GM21360 (cell line): ENCODE measurements around the gene IWS1.

ENCODE experiments used
- ATAC-seq: cut with Tn5 transposase; IDR thresholded peaks from one replicate; pipeline ENCODE4 v1.9.1; 2021; ENCODE audit warnings: mild to moderate bottlenecking, moderate library complexity; ENCODE audit not compliant: unreplicated experiment

IWS1 gene

GRCh38 chr2:127506510-127506909 lies 19.8 kb downstream of the IWS1 start:
- ATAC-seq = no peak

DNA sequence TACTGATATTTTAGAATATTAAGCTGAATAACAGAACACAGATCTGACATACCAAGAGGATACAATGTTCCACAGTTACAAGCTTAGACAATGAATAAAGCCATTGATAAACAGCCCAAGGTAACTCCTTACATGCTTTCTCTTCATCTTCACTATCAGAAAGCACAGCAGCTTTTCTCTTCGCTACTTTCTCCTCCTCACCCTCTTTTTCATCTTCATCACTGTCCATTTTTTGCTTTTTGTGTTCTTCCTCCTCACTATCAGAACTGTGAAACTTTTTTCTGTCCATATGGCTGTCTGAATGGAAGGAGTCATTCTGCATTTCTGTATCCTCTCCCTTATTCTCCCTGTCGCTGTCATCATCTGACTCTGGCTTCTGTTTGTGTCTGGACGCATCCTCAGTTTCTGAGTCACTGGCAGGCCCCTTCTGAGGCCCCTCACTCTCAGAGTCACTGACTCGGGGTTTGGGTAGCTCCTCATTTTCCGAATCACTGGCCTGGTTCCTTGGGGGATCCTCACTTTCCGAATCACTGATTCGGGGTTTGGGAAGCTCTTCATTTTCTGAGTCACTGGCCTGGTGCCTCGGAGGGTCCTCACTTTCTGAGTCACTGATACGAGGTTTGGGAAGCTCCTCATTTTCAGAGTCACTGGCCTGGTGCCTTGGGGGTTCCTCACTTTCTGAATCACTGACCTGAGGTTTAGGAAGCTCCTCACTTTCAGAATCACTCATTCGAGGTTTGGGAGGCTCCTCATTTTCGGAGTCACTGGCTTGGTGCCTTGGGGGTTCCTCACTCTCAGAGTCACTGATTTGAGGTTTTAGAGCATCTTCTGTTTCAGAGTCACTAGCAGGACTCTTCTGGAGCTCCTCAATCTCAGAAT lies 21.5 kb downstream of the IWS1 start:
- no peak for ATAC-seq

- ATAC-seq = no peak
Observed at GRCh38 chr2:127503491-127503890, 22.8 kb downstream of the IWS1 start.

DNA sequence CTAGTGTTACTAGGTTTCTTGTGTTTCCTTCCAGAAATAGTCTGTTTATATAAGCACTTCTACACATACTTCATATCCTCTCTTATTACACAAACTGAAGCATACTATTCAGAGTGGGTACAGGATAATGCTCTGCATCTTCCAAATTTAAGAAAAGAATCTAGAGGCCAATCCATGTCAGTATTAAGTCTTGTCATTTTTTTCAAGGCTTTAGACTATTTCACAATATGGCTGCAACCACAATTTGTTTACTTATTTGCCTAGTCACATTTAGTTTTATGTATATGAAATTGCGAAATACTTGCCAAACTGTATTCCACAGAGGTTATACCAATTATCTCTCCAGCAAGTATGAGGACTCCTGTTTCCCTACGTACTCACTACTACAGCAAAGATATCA lies 27.9 kb downstream of the IWS1 start:
- ATAC-seq = no peak

DNA sequence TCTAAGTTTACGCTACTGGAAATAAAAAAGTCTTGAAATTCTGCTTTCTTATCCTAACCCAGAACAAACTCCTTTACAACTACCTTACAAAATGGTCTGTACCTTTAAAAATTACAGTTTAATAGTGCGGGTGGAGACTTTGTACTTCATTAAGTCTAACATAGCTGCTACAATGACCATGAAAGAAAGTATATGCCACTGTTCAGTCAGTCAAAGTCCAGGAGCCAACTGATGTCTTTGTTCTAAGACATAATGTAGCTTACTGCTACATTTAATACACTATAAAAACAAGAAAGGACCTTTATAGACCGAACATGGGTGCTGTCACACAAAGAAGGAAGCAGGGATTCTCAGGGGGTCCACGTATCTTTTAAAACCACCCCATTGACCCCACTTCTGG lies 36.0 kb downstream of the IWS1 start:
- ATAC-seq = no peak

DNA sequence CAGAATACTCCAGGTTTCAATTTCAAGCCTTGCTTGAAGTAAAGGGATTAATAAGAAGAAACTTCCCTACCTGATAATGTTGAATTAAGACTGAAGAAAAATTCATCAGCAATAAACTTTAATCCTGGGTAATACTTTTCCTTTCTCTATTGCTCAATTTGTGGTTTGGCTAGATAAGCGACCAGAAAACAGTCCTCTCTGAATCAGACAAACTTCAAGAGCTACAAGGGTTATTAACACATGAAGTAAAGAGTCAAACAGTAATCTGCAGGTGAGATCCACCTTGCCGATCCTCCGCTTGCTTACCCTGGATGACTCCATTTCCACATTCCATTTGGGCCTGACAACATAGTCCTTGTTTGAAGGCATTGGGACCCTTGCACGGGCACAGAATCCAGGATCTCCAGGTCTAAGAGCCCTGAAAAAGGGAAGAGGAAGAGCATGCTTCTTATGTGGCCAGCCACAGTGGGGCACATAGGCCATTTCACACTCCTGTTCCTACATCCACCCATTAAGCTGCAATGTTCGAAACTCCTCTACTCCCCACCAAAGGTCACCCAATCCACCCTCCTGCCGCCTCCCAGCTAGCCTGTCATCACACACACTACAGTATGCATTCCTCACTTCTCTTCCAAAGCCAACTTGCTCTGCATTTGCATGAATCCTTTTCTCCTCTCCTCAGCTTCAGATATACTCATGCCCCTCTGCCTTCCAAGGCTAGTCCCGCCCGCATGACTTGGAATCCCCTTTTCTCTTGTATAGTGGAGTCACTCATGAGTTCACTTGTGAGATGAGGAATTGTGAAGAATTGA lies 39.8 kb downstream of the IWS1 start:
- no peak for ATAC-seq

DNA sequence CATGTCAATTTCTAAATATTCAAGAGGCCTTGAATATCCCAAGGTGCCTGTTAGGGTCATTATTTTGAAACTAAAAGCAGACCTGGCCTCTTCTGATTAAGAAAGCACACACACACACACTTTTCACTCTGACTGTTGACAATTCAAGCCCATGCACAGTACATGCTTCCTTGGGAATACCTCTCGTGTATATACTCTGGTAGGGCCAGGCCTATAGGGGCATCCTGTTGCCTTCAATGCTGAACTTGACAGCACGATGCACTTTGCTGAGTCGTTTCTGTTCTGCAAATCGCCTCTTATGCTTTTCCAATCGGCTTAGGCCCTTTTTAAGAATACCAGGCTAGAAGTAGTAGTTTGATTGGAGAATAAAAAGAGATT lies 40.6 kb downstream of the IWS1 start:
- ATAC-seq = no peak

- ATAC-seq = no peak
Observed at GRCh38 chr2:127485051-127485693, 41.1 kb downstream of the IWS1 start.

GRCh38 chr2:127482031-127482430 lies 44.3 kb downstream of the IWS1 start:
- ATAC-seq = no peak

DNA sequence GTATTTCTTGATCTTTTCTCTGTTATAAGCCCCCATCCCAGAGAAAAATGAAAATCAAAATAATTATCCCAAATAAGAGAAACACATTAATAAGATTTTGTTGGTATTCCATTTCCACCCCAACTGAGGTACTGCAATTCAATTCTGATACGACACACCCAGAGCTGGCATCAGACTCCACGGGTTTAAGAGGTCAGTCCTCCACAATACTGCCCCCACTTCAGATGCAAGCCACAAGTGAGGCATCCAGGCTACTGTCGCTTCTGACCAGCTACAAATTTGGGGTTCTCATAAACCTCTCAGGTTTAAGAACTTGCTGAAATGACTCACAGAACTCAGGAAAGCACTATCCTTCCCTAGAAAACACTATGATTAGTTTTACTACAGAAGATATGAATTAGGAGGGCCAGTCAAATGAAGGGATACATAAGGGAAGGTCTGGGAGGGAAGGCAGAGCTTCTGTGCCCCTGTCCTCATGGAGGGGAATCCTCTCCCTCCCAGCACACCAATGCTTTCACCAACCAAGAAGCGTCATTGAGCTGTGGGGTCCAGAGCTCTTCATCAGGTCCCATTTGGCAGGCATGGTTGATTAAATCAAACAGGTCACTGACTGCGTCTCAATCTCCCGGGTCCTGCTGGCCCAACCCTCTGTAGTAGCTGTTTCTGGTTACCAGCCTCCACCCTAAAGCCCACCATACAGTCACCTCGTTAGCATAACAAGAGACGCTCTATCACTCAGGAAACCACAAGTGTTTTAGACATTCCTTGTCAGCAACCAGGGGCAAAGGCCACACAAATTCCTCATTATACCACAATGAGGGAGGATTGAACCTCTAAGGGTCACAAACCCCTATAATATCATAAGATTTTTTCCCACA lies 46.2 kb downstream of the IWS1 start:
- ATAC-seq = no peak

GRCh38 chr2:127479219-127479825 lies 47.0 kb downstream of the IWS1 start:
- ATAC-seq = no peak

GRCh38 chr2:127475788-127476187 lies 50.5 kb downstream of the IWS1 start:
- ATAC-seq = no peak

- ATAC-seq = no peak
Observed at GRCh38 chr2:127472268-127472667, 54.0 kb downstream of the IWS1 start.

DNA sequence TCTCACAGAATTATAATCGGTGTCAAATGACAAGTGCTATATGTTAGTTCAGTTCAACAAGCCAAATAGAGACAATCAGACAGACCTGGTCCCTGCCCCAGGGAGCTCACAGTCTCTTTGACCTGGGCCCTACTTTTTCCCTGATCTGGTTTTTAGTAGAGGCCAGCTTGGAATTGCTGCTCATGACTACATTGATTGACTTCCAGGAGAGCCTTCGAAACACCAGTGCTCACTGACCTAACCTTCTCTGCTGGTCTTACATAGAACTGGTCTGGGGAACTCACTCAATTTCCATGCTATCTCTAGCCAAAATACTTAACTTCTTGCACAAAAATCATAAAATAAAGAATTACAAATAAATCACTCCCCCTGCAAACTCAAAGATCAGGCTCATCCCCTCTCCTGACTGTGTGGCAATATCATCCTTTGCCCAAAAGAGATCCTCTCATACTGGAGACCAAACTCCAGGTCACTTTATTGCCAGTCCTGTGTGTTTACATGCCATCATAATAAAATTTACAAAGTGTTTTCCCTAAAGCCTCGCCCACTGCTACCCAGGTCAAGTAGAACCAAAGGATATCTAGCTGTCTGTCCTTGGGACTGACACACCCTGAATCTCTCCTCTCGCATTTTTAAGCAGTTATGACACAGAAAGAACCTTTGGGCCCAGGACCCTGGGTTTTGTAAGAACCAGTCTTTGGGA lies 54.9 kb downstream of the IWS1 start:
- ATAC-seq = no peak

DNA sequence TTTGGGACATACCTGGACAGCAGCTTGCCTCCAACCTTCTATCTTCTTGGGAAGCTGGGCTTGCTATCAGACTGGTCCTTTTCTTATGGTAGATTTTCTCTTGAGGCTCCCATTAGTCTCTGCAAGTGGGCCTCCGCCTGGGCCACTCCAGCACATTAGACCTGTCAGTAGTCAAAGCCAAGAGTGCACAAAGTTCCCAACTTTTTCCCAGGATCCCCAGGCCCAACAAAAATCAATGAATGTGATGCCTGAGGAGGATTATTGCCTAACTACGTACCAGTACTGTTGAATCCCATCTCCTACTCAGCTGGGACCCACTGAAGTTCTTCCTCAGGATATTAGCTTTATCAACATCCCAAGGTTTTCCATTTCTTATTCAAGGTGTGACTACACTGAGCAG lies 56.3 kb downstream of the IWS1 start:
- ATAC-seq = no peak

GRCh38 chr2:127469051-127469450 lies 57.2 kb downstream of the IWS1 start:
- no peak for ATAC-seq

DNA sequence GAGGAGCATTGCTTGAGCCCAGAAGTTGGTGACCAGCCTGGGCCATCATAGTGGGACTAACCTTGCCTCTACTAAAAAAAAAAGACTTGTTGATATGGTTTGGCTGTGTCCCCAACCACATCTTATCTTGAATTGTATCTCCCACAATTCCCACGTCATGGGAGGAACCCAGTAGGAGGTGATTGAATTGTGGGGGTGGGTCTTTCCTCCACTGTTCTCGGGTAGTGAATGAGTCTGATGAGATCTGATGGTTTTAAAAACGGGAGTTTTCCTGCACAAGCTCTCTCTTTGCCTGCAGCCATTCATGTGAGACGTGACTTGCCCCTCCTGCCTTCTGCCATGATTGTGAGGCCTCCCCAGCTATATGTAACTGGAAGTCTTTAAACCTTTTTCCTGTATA lies 61.0 kb downstream of the IWS1 start:
- ATAC-seq = no peak

GRCh38 chr2:127464470-127465257 lies 61.6 kb downstream of the IWS1 start:
- ATAC-seq = no peak
